IMR-90 (cell line): ENCODE results near the gene NT5E. TPM values are rescaled to one million over a fixed set of nuclear protein-coding genes. Genes with fewer than 3 reads are reported as not detected.

Experiments
- ATAC-seq: fragments of 200-7000 bp; cut with Tn5 transposase; 2 replicates; pipeline ENCODE4 v1.9.1; 2020; ENCODE audit warnings: low read depth, mild to moderate bottlenecking, moderate library complexity
- BruUV-seq: library from RNA; stranded (reverse); fragments of 400-500 nt; replicated peaks from 2 replicates; lab custom pipeline; 2021; lab: Mats Ljungman, UMichigan
- CTCF ChIA-PET: fragments of 300-600 bp; formaldehyde crosslinking; extraction: SDS; loops from one replicate; lab custom pipeline; 2021; ENCODE audit warnings: antibody characterized with exemption; lab: Yijun Ruan, JAX
- POLR2A ChIA-PET: fragments of 300-600 bp; sonication (Branson Sonifier 250); formaldehyde crosslinking; loops from one replicate; lab custom pipeline; 2022; ENCODE audit warnings: antibody characterized with exemption; ENCODE audit not compliant: unreplicated experiment; lab: Charles Lee
- DNase-seq: peaks from one replicate; pipeline ENCODE4 v3.0.0; 2013
- H2AFZ ChIP-seq: replicated peaks from 2 replicates; pipeline ENCODE3; 2013; ENCODE audit warnings: low read length, mild to moderate bottlenecking; ENCODE audit not compliant: poor library complexity
- H2AK5ac ChIP-seq: 2 replicates; pipeline ENCODE4 v1.6.1; 2013; ENCODE audit warnings: low read depth, low read length, inconsistent platforms
- H2AK9ac ChIP-seq: replicated peaks from 2 replicates; pipeline ENCODE3; 2013; ENCODE audit warnings: mild to moderate bottlenecking, low read depth, low read length, moderate library complexity; ENCODE audit not compliant: poor library complexity
- H2BK120ac ChIP-seq: 2 replicates; pipeline ENCODE4 v1.6.1; 2013; ENCODE audit warnings: low read depth, low read length, inconsistent platforms
- H2BK15ac ChIP-seq: 3 replicates; pipeline ENCODE4 v1.6.1; 2013; ENCODE audit warnings: low read depth, low read length, inconsistent platforms
- H2BK20ac ChIP-seq: 2 replicates; pipeline ENCODE4 v1.6.1; 2013; ENCODE audit warnings: low read depth, mild to moderate bottlenecking, inconsistent platforms, low read length, moderate library complexity
- H2BK5ac ChIP-seq: 2 replicates; pipeline ENCODE4 v1.6.1; 2013; ENCODE audit warnings: mild to moderate bottlenecking, low read depth, low read length, inconsistent platforms; ENCODE audit not compliant: poor library complexity, severe bottlenecking
- H3K14ac ChIP-seq: replicated peaks from 2 replicates; pipeline ENCODE4 v1.6.1; 2013; ENCODE audit warnings: low read depth, low read length, inconsistent platforms
- H3K18ac ChIP-seq: 2 replicates; pipeline ENCODE4 v1.6.1; 2013; ENCODE audit warnings: low read depth, low read length, control low read depth
- H3K23ac ChIP-seq: 2 replicates; pipeline ENCODE4 v1.6.1; 2013; ENCODE audit warnings: low read depth, low read length, inconsistent platforms
- H3K27ac ChIP-seq: 2 replicates; pipeline ENCODE4 v1.5.1; 2013; ENCODE audit warnings: mild to moderate bottlenecking, control low read depth, low read length; ENCODE audit not compliant: insufficient read depth
- H3K27me3 ChIP-seq: 2 replicates; pipeline ENCODE4 v1.6.1; 2013; ENCODE audit warnings: low read length; ENCODE audit not compliant: control insufficient read depth, insufficient read depth
- H3K36me3 ChIP-seq: 2 replicates; pipeline ENCODE4 v1.6.1; 2013; ENCODE audit warnings: low read length, mixed read lengths; ENCODE audit not compliant: control insufficient read depth, insufficient read depth
- H3K4ac ChIP-seq: 2 replicates; pipeline ENCODE4 v1.6.1; 2013; ENCODE audit warnings: low read depth, low read length, inconsistent platforms
- H3K4me1 ChIP-seq: 2 replicates; pipeline ENCODE4 v1.6.1; 2013; ENCODE audit warnings: low read length, mixed read lengths; ENCODE audit not compliant: control insufficient read depth, insufficient read depth
- H3K4me2 ChIP-seq: 2 replicates; pipeline ENCODE4 v1.6.1; 2013; ENCODE audit warnings: low read depth, mild to moderate bottlenecking, control low read depth, low read length, moderate library complexity
- H3K4me3 ChIP-seq: 2 replicates; pipeline ENCODE4 v1.5.1; 2013; ENCODE audit warnings: low read depth, mild to moderate bottlenecking, control low read depth, low read length, moderate library complexity; ENCODE audit not compliant: insufficient read depth
- H3K56ac ChIP-seq: 2 replicates; pipeline ENCODE4 v1.6.1; 2013; ENCODE audit warnings: low read length, inconsistent platforms; ENCODE audit not compliant: insufficient read depth; ENCODE audit errors: extremely low read depth
- H3K79me1 ChIP-seq, 2 experiments: 2 replicates each; pipeline ENCODE4 v1.6.1; 2013; ENCODE audit warnings: low read length in 2 of 2, inconsistent platforms in 1 of 2, low read depth in 1 of 2
- H3K9ac ChIP-seq: 2 replicates; pipeline ENCODE4 v1.6.1; 2013; ENCODE audit warnings: low read depth, low read length, control low read depth
- H3K9me1 ChIP-seq: 2 replicates; pipeline ENCODE4 v1.6.1; 2013; ENCODE audit warnings: low read length, inconsistent platforms; ENCODE audit not compliant: insufficient read depth
- H3K9me3 ChIP-seq: 2 replicates; pipeline ENCODE4 v1.6.1; 2013; ENCODE audit warnings: low read length; ENCODE audit not compliant: control insufficient read depth, insufficient read depth
- H4K20me1 ChIP-seq: 2 replicates; pipeline ENCODE4 v1.6.1; 2013; ENCODE audit warnings: low read length, inconsistent platforms; ENCODE audit not compliant: insufficient read depth
- H4K5ac ChIP-seq: 2 replicates; pipeline ENCODE4 v1.6.1; 2013; ENCODE audit warnings: mild to moderate bottlenecking, low read depth, low read length, control low read depth
- H4K8ac ChIP-seq, 2 experiments: 2 replicates each; pipeline ENCODE4 v1.6.1; 2013; ENCODE audit warnings: low read depth in 2 of 2, low read length in 2 of 2, control low read depth in 1 of 2, inconsistent platforms in 1 of 2
- H4K91ac ChIP-seq: 2 replicates; pipeline ENCODE4 v1.6.1; 2013; ENCODE audit warnings: low read depth, low read length, inconsistent platforms; ENCODE audit not compliant: insufficient read depth
- BHLHE40 ChIP-seq: fragments of 150-350 bp; IDR thresholded peaks from 2 replicates; pipeline ENCODE4 v1.6.1; 2016; ENCODE audit warnings: mild to moderate bottlenecking, low read depth, low read length
- CHD1 ChIP-seq: IDR thresholded peaks from 2 replicates; pipeline ENCODE4 v1.6.1; 2012; ENCODE audit warnings: low read depth, low read length, improper control_type of control experiment
- CTCF ChIP-seq: conservative IDR thresholded peaks from 2 replicates; pipeline ENCODE4 v1.5.1; 2012; ENCODE audit warnings: mild to moderate bottlenecking, low read depth, low read length, improper control_type of control experiment
- ELK1 ChIP-seq: fragments of 150-350 bp; IDR thresholded peaks from 2 replicates; pipeline ENCODE4 v1.6.1; 2016; ENCODE audit warnings: low read depth, mild to moderate bottlenecking, low read length, moderate library complexity, borderline replicate concordance
- FOS ChIP-seq: fragments of 150-350 bp; IDR thresholded peaks from 2 replicates; pipeline ENCODE4 v1.6.1; 2016; ENCODE audit warnings: low read depth, low read length
- MAFK ChIP-seq: IDR thresholded peaks from 2 replicates; pipeline ENCODE4 v1.6.1; 2012; ENCODE audit warnings: low read depth, low read length, improper control_type of control experiment
- MAZ ChIP-seq: IDR thresholded peaks from 2 replicates; pipeline ENCODE4 v1.6.1; 2012; ENCODE audit warnings: low read depth, mild to moderate bottlenecking, low read length, improper control_type of control experiment, moderate library complexity, borderline replicate concordance
- MXI1 ChIP-seq: IDR thresholded peaks from 2 replicates; pipeline ENCODE4 v1.6.1; 2012; ENCODE audit warnings: low read depth, mild to moderate bottlenecking, low read length, moderate library complexity, borderline replicate concordance
- NFE2L2 ChIP-seq: fragments of 150-350 bp; IDR thresholded peaks from 2 replicates; pipeline ENCODE4 v1.6.1; 2016; ENCODE audit warnings: low read depth, mild to moderate bottlenecking, low read length
- POLR2A ChIP-seq: IDR thresholded peaks from 2 replicates; pipeline ENCODE4 v1.6.1; 2012; ENCODE audit warnings: mild to moderate bottlenecking, low read depth, low read length
- RAD21 ChIP-seq: IDR thresholded peaks from 2 replicates; pipeline ENCODE4 v1.6.1; 2012; ENCODE audit warnings: low read length, improper control_type of control experiment
- WGBS, 2 experiments: methylation state at CpG; one replicate each; pipeline versions ENCODE4 v1.1.5 to v1.1.7; 2013; ENCODE audit warnings: missing lambda C conversion rate in 2 of 2; ENCODE audit not compliant: insufficient read length in 1 of 2; ENCODE audit errors: extremely low coverage in 2 of 2; 5-methylcytosine and 5-hydroxymethylcytosine counted together
- dilution Hi-C: fragments of 300-500 bp; cut with HindIII; formaldehyde crosslinking; loops from one replicate; pipeline ENCODE4 v1.14.3; 2018; ENCODE audit warnings: low sequenced_read_pairs; ENCODE audit not compliant: unreplicated experiment
- in situ Hi-C: fragments of 300-500 bp; cut with MboI; formaldehyde crosslinking; loops from 3 replicates; pipeline ENCODE4 v1.14.3; 2019; ENCODE audit warnings: low sequenced_read_pairs, inconsistent platforms, mixed read lengths
- intact Hi-C: fragments of 100-400 bp; cut with micrococcal nuclease; formaldehyde crosslinking; loops from 2 replicates; pipeline ENCODE4 v1.10.0; 2022
- polyA plus RNA-seq, 3 experiments: library from polyadenylated mRNA; depleted of rRNA; stranded (reverse); fragments of >200 nt; gene quantifications; 2 replicates each; pipeline ENCODE4 v1.2.3, GENCODE V29; 2012; ENCODE audit warnings: low replicate concordance in 1 of 3
- total RNA-seq: library from RNA; depleted of rRNA; stranded (reverse); fragments of >200 nt; gene quantifications from 2 replicates; pipeline ENCODE4 v1.2.3, GENCODE V29; 2012
- TF ChIP-seq, protein P1 (sequence below): fragments of 150-350 bp; IDR thresholded peaks from 2 replicates; pipeline ENCODE4 v1.6.1; 2017; ENCODE audit warnings: mild to moderate bottlenecking, antibody characterized with exemption, low read length, low read depth

NT5E gene
- total and polyA plus RNA-seq, 2 of the 4 experiments (the other 2 are of a cell fraction) = 153 to 280 TPM

- Histone ChIP-seq H4K8ac (no peak overlapping the region), H3K9ac (no peak overlapping the region), H2BK20ac (no peak overlapping the region), H4K20me1 (no peaks in the 10 kb centered on the region), H2BK5ac (no peak overlapping the region), H3K4me3 (no peak overlapping the region), H3K9me1 (no peaks in the 10 kb centered on the region), H3K79me1 (no peaks in the 10 kb centered on the region), H3K36me3 (no peaks in the 10 kb centered on the region), H3K4ac (no peak overlapping the region), H3K56ac (no peak overlapping the region), H3K4me1 (no peaks in the 10 kb centered on the region), H2BK120ac (no peak overlapping the region), H3K18ac (no peak overlapping the region), H3K9me3 (no peaks in the 10 kb centered on the region), H3K23ac (no peak overlapping the region), H3K27ac (no peak overlapping the region), H2AFZ (no peak overlapping the region), H4K5ac (no peak overlapping the region), H3K4me2 (no peak overlapping the region), H2BK15ac (no peak overlapping the region), H3K27me3 (no peaks in the 10 kb centered on the region), H2AK9ac (no peak overlapping the region), H2AK5ac (no peak overlapping the region), H3K14ac (no peak overlapping the region), H4K91ac (no peak overlapping the region)
- dilution Hi-C loops (no loop called here), in situ Hi-C loops (no loop called here), intact Hi-C loops (no loop called here)
- DNase-seq (no peak), ATAC-seq (no peak)
- no peak for TF ChIP-seq BHLHE40
- no peak for TF ChIP-seq ELK1
- no peak for TF ChIP-seq RAD21
- no peak for TF ChIP-seq CTCF
- TF ChIP-seq FOS = no peak
- TF ChIP-seq POLR2A = no peak
- TF ChIP-seq MAFK = no peak
- no peak for TF ChIP-seq CHD1
- no peak for TF ChIP-seq MXI1
- TF ChIP-seq, protein P1, sequence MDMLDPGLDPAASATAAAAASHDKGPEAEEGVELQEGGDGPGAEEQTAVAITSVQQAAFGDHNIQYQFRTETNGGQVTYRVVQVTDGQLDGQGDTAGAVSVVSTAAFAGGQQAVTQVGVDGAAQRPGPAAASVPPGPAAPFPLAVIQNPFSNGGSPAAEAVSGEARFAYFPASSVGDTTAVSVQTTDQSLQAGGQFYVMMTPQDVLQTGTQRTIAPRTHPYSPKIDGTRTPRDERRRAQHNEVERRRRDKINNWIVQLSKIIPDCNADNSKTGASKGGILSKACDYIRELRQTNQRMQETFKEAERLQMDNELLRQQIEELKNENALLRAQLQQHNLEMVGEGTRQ = no peak
- TF ChIP-seq MAZ = no peak
- TF ChIP-seq NFE2L2 = no peak
- ChIA-PET POLR2A (no interaction called here), CTCF (interaction anchor here (0.6 to 1.1 kb wide), 2 partner anchors 11 to 118 kb away, joined by 3 to 5 read pairs; no protein-coding TSS in a partner anchor)
- no CpG with 5 or more reads among the region's 1 CpG for WGBS, 2 experiments
- no TSS peak for BruUV-seq
Observed at GRCh38 chr6:85432554-85432953, 17.3 kb upstream of the NT5E start.
